ENCODE data around the gene TJP1.

DNA sequence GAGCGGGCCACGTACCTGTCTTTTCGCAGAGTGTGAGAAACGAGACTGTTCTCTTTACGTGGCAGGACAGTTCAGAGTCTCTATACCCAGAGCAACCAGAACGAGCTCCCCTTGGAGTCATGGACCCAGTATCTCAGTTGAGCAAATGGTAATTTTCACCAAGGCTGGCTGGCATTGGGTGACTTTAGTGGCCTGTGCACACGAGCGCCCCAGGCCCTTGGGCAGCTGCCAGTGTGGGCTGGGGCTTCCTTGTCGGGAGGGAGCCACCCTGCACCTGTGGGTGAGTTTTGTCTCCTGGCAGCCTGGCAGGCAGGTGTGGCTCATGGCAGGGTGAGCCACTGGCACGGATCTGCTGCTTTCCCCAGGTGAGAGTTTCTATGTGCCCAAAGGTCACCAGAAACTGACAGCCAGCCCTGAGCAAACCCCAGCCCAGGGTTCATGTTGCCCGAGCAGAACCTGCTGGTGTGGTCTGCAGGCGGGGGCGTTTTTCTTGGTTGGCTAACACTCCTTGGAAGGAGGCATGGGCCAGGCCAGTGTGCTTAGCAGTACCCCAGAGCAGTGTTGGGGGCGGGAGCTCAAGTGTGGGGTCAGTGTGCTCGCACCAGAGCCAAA is 135.0 kb downstream of the TJP1 start:
- TF ChIP-seq, protein P1, sequence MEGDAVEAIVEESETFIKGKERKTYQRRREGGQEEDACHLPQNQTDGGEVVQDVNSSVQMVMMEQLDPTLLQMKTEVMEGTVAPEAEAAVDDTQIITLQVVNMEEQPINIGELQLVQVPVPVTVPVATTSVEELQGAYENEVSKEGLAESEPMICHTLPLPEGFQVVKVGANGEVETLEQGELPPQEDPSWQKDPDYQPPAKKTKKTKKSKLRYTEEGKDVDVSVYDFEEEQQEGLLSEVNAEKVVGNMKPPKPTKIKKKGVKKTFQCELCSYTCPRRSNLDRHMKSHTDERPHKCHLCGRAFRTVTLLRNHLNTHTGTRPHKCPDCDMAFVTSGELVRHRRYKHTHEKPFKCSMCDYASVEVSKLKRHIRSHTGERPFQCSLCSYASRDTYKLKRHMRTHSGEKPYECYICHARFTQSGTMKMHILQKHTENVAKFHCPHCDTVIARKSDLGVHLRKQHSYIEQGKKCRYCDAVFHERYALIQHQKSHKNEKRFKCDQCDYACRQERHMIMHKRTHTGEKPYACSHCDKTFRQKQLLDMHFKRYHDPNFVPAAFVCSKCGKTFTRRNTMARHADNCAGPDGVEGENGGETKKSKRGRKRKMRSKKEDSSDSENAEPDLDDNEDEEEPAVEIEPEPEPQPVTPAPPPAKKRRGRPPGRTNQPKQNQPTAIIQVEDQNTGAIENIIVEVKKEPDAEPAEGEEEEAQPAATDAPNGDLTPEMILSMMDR (IDR thresholded peaks at IDR 0.05), result no peak
- TF ChIP-seq POLR2A (IDR thresholded peaks at IDR 0.05), result no peak
